ENCODE data around the gene SPOCK1.
"Not testable (repeated sequence)": the region's sequence is repeated elsewhere in the genome, so short reads cannot be mapped to it uniquely, and the experiment has no call there.

Gene SPOCK1

GRCh38 chr5:137398751-137399150, 100.4 kb downstream of the SPOCK1 start:
- no peak for DNase-seq (ENCODE audit: low read depth in 4 of 4, low spot score in 1 of 4)

GRCh38 chr5:137398154-137398553, 101.0 kb downstream of the SPOCK1 start:
- DNase-seq (ENCODE audit: low read depth in 4 of 4, low spot score in 1 of 4), result no peak

GRCh38 chr5:137395011-137395755, 103.9 kb downstream of the SPOCK1 start:
- DNase-seq (ENCODE audit: low read depth in 4 of 4, low spot score in 1 of 4), result no peak

GRCh38 chr5:137394380-137394779, 104.7 kb downstream of the SPOCK1 start:
- no peak for DNase-seq (ENCODE audit: low read depth in 4 of 4, low spot score in 1 of 4)

GRCh38 chr5:137393196-137393993, 105.7 kb downstream of the SPOCK1 start:
- no peak for DNase-seq (ENCODE audit: low read depth in 4 of 4, low spot score in 1 of 4)

GRCh38 chr5:137392261-137392660, 106.9 kb downstream of the SPOCK1 start:
- no peak for DNase-seq (ENCODE audit: low read depth in 4 of 4, low spot score in 1 of 4)

- DNase-seq (ENCODE audit: low read depth in 4 of 4, low spot score in 1 of 4), result not testable (repeated sequence)
Observed at GRCh38 chr5:137391044-137391443, 108.1 kb downstream of the SPOCK1 start.

- DNase-seq (ENCODE audit: low read depth in 4 of 4, low spot score in 1 of 4), result no peak
Observed at GRCh38 chr5:137389042-137389441, 110.1 kb downstream of the SPOCK1 start.

- no peak for DNase-seq (ENCODE audit: low read depth in 4 of 4, low spot score in 1 of 4)
Observed at GRCh38 chr5:137385064-137385463, 114.1 kb downstream of the SPOCK1 start.

GRCh38 chr5:137383909-137384308, 115.2 kb downstream of the SPOCK1 start:
- DNase-seq (ENCODE audit: low read depth in 4 of 4, low spot score in 1 of 4), result no peak

GRCh38 chr5:137381555-137381954, 117.6 kb downstream of the SPOCK1 start:
- DNase-seq (ENCODE audit: low read depth in 4 of 4, low spot score in 1 of 4), result no peak

GRCh38 chr5:137379555-137380286, 119.4 kb downstream of the SPOCK1 start:
- no peak for DNase-seq (ENCODE audit: low read depth in 4 of 4, low spot score in 1 of 4)

- DNase-seq (ENCODE audit: low read depth in 4 of 4, low spot score in 1 of 4), result no peak
Observed at GRCh38 chr5:137375741-137376526, 123.2 kb downstream of the SPOCK1 start.

GRCh38 chr5:137374110-137374714, 124.9 kb downstream of the SPOCK1 start:
- DNase-seq (ENCODE audit: low read depth in 4 of 4, low spot score in 1 of 4), result no peak

- DNase-seq (ENCODE audit: low read depth in 4 of 4, low spot score in 1 of 4), result no peak
Observed at GRCh38 chr5:137372773-137373160, 126.4 kb downstream of the SPOCK1 start.

- no peak for DNase-seq (ENCODE audit: low read depth in 4 of 4, low spot score in 1 of 4)
Observed at GRCh38 chr5:137372016-137372772, 126.9 kb downstream of the SPOCK1 start.

- DNase-seq (ENCODE audit: low read depth in 4 of 4, low spot score in 1 of 4), result no peak
Observed at GRCh38 chr5:137370096-137371071, 128.7 kb downstream of the SPOCK1 start.

- no peak for DNase-seq (ENCODE audit: low read depth in 4 of 4, low spot score in 1 of 4)
Observed at GRCh38 chr5:137368651-137369050, 130.5 kb downstream of the SPOCK1 start.

GRCh38 chr5:137367951-137368350, 131.2 kb downstream of the SPOCK1 start:
- DNase-seq (ENCODE audit: low read depth in 4 of 4, low spot score in 1 of 4), result no peak
